Stimulated activated CD8-positive, alpha-beta memory T cell treated with anti-CD3 and anti-CD28 coated beads, Interleukin-2, amount 100 ng/mL, for 1 hour (primary cell): ENCODE data around the gene AFMID.
"Not testable (repeated sequence)": the region's sequence is repeated elsewhere in the genome, so short reads cannot be mapped to it uniquely, and the experiment has no call there.

Source experiments
- DNase-seq, 2 donors: peaks; one replicate each; pipeline ENCODE4 v3.0.0-alpha.2; 2020; ENCODE audit warnings: low read depth in 2 of 2

AFMID gene

DNA sequence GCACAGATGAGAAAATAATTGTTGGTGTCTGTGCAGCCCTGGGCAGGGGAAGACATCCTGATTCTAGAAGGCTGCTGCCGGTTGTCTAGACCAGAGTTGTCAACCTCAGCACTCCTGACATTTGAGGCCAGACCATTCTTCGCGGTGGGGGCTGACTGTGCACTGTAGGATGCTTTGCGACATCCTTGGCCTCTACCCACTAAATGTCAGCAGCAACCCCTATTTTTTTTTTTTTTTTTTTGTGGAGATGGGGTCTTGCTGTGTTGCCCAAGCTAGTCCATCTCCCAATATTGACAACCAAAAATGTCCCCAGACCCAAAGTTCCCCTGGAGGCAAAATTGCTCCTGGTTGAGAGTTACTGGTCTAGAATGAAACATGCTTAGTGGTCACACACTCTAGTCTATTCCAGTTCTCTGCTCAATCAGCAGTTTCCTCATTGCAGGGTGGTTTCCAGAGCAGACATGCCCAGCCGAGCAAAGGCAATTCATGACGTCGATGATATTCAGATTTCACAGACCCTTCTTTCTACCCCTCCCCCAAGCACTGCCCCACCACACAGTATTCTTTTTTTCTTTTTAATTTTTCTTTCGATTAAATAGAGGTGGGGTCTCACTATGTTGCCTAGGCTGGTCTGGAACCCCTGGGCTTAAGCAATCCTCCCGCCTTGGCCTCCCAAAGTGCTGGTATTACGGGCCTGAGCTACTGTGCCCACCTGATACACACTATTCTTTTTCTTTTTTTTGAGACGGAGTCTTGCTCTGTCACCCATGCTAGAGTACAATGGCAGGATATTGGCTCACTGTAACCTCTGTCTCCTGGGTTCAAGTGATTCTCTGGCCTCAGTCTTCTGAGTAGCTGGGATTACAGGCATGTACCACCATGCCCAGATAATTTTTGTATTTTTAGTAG, 32.0 kb upstream of the AFMID start:
- no peak for DNase-seq

DNA sequence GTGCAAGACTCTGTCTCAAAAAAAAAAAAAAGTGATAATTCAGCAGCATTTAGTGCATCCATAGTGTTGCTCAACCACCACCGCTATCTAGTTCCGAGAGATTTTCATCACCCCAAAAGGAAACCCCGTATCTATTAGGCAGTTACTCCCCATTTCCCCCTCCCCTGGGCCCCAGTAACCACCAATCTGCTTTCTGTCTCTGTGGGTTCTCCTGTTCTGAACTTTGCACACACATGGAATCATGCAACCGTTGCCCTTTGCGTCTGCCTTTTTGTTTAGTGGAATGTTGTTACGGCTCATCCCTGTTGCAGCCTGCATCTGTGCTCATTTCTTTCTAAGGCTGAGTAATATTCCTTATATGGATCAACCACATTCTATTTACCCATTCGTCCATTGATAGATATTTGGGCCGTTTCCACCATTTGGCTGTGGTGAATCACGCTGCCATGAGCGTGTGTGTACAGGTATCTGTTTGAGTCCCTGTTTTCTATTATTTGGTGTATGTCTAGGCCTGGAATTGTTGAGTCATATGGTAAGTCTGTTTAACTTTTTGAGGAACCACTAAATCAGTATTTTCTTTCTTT, 27.5 kb upstream of the AFMID start:
- DNase-seq = no peak

GRCh38 chr17:78163881-78164747, 23.0 kb upstream of the AFMID start:
- DNase-seq = no peak

DNA sequence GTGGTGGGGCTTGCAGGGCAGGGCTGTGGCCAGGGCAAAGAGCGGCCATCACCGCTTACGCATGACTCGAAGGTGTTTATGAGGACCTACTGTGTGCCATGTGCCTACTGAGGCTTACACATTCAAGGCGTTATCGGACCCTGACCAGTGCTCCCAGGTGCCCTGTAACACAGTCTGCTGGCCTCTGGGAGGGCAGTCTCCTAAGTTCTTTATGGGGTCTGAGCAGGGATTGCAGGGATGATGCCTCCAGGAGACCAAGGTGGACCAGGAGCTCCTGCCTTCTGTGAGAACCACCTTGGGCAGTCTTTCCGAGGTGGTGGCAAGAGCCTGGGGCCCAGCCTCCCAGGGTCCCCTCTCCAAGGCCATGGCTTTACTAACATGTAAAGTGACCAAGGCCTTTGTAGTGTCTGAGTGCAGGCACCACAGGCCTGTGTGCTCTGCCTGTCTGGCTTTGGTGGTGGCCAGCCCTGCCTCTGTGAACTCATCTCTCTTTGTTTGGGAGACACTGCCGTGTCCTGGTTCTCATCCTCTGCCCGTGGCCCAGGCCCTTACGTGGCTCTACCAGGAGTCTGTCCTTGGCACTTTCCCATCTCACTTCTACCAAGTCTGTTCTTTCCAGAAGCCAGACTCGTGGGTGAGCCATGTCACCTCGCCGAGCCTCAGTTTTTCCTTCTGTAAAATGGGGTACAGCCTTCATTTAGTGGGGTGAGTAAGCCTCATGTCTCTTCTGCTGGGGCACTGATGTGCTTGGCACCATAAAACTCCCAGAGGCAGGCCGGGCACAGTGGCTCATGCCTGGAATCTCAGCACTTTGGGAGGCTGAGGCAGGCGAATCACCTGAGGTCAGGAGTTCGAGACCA, 22.2 kb upstream of the AFMID start:
- DNase-seq = no peak

DNA sequence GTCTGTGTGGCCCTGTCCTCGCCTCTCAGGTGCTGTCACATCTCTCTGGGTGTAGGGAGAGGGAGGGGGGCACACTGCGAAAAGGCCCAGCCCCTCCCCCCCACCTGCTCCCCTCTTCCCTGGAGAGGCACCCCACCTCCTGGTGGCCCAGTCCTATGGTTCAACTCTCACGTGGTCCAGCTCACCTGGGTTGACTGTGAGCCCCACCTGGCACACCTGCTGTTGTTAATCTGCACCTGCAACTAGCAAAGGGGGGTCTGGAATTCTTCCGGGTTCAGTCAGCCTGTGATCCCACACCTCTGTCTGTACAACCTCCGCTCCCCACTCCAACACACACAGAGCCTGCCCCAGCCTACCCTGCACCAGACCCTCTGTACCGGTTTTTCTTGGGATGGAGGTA, 20.7 kb upstream of the AFMID start:
- no peak for DNase-seq

DNA sequence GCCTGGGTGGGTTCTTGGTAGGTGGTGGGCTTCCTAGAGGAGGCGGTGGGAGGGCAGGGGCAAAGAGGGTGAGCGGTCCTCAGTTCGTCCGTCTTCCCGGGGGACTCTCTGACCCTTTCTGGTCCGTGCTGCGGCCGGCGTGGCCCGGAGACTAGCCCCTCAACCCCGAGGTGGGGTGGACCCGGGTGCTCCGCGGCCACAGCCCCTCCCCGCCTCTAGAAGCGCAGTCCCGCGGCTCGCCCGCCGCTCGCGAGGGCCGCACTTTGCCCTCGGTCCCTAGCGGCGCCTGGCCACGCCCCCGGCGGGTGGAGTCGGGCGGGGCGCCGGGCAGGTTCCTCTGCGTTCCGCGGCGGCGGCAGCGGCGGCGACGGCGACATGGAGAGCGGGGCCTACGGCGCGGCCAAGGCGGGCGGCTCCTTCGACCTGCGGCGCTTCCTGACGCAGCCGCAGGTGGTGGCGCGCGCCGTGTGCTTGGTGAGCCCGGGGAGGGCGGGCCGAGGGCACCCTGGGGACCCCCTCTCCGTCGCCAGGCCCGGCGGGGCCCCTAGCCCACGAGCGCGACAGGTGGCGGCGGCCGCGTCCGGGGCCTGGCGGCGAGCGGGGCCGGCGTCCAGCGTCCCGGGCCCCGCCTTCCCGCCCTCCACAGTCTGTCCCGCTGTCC, 18.8 kb upstream of the AFMID start, which contains the start of gene SYNGR2:
Gene SYNGR2 (plus strand): TSS at position 340 of the 661 bp plus-strand sequence. CDS start 36 bp downstream, at position 376.
- DNase-seq = peak; percentile 72 to 78

GRCh38 chr17:78168903-78169793, 18.0 kb upstream of the AFMID start:
- no peak for DNase-seq

GRCh38 chr17:78170692-78171590, 16.2 kb upstream of the AFMID start:
- no peak for DNase-seq

- not testable (repeated sequence) for DNase-seq
Observed at GRCh38 chr17:78171591-78172248, 15.4 kb upstream of the AFMID start.

GRCh38 chr17:78172249-78173051, 14.7 kb upstream of the AFMID start:
- no peak for DNase-seq

DNA sequence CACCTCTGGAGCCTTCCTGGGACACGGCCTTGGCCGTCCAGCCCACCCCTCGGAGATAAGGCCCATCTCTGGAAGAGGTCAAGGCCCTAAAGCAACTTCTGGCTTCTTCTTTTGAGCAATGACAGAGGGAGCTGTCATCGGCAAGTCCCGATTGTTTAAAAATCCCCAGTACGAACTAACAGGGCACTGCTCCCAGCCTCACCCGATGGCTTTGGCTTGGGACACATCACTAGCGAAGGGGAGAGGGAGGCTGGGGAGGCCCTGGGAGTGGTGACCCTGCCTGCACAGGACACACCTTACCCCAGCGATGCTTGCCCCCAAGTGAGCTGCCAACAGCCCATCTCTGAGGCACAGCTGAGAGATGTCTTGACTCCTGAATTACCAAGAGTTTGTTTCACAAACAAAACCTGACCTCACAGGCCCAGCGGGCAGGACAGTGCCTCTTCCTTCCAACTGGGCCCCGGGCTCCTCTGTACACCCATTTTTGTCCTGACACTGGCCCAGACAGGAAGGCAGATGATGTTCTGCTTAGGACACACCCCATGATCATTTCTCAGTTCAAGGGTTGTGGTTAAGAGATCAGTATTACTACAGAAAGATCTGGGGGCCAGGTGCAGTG, 14.0 kb upstream of the AFMID start:
- DNase-seq = no peak

DNA sequence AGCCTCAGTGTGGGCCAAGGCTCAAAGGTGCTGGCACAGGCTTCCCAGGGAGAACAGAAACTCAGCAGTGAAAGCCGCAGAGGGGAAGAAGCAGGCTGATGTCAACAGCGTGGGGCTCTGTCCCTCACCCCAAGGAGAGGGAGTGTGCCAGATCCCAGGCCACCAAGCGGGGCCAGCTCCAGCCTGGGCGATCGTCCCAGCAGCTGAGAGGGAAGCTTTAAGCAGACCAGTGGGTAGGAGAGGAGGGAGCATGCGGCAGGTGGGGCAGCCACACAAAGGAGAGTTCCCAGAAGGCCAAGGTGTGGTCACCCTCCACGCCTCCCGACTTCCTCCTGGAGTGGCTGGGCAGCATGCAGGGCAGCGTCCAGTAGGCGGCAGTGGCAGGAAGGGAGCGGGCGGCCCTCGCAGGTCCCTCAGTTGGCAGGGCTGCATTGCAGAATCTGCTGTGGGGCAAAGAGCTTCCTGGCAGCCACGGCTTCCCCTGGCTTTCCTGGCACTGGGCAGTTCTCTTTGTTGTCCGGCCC, 12.8 kb upstream of the AFMID start:
- no peak for DNase-seq

- DNase-seq = no peak
Observed at GRCh38 chr17:78174870-78175642, 12.1 kb upstream of the AFMID start.

GRCh38 chr17:78175643-78175981, 11.6 kb upstream of the AFMID start:
- DNase-seq = no peak

DNA sequence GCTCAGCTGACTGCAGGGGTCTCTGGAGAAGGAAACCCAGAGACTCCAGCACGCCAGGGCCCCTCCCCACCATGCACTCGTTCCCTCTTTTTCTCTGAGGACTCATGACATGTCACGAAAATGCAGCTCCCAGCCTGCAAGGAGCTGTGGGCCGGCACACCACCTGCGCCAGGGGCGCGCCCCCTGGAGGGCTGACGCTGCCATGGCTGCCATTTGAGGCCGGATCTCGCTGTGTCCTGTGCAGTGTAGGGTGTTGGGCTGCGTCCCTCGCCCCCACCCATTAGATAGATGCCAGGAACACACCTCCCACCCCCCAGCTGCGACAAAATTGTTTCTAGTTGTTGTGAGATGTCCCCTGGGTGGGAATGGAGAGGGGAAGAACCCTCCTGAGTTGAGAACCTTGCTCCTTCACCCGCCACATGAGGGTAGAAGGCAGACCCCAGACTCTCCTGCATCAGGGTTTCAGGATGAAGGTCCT, 10.6 kb upstream of the AFMID start:
- DNase-seq = peak; percentile 59 to 61

GRCh38 chr17:78179372-78179771, 7.8 kb upstream of the AFMID start:
- no peak for DNase-seq
